Placental epithelial cell (primary cell): Measurements from ENCODE around the gene ZKSCAN3. TPM values are rescaled to one million over a fixed set of nuclear protein-coding genes. Genes with fewer than 3 reads are reported as not detected.

Experiments
- small RNA-seq: library from RNA; depleted of rRNA; stranded (forward); fragments of <200 nt; gene quantifications from one replicate; pipeline ENCODE3, GENCODE V24; 2012
- total RNA-seq: library from RNA; depleted of rRNA; stranded (reverse); fragments of >200 nt; gene quantifications from 2 replicates; pipeline ENCODE4 v1.2.3, GENCODE V29; 2012

The ZKSCAN3 gene
- 3.9 and 7.9 TPM in 2 replicates for total RNA-seq

GRCh38 chr6:28349892-28350737 lies at the start of gene ZKSCAN3:
ZKSCAN3 (plus strand) TSS chr6:28349947; CDS start chr6:28359587, 9,640 bp downstream.

GRCh38 chr6:28335564-28336283 lies 14.0 kb upstream of the ZKSCAN3 start, which contains the start of gene ZSCAN31:
ZSCAN31 (minus strand) TSS chr6:28336148; CDS start chr6:28329683, 6,465 bp downstream.

GRCh38 chr6:28399350-28400121 lies 49.8 kb downstream of the ZKSCAN3 start, which contains the start of gene ZSCAN12:
ZSCAN12 (minus strand) TSS chr6:28399747; CDS start chr6:28398405, 1,342 bp downstream.

Small RNAs within 50 kb of the gene (small RNA-seq; reads per million reads assigned to genes)
- gene AL021997.1 (not detected), gene AL021997.2 (not detected), gene RNU2-45P (not detected)

Other genes with a start within 250 kb of the ZKSCAN3 start
- 0.79 and 1.1 TPM in 2 replicates for gene ZSCAN16, start 225.3 kb upstream of the ZKSCAN3 start, total RNA-seq
- gene ZKSCAN8, start 208.1 kb upstream of the ZKSCAN3 start, total RNA-seq, result 18.1 and 18.8 TPM in 2 replicates
- 14.9 and 16.5 TPM in 2 replicates for gene ZSCAN9, start 124.7 kb upstream of the ZKSCAN3 start, total RNA-seq
- 6.2 and 8.6 TPM in 2 replicates for gene ZKSCAN4, start 97.7 kb upstream of the ZKSCAN3 start, total RNA-seq
- gene NKAPL, start 90.7 kb upstream of the ZKSCAN3 start, total RNA-seq, result 2.7 and 3.5 TPM in 2 replicates
- gene ZSCAN26, start 82.8 kb upstream of the ZKSCAN3 start, total RNA-seq, result 13.0 and 14.7 TPM in 2 replicates
- gene PGBD1, start 68.4 kb upstream of the ZKSCAN3 start, total RNA-seq, result 3.5 and 4.8 TPM in 2 replicates
- 2.0 and 2.3 TPM in 2 replicates for gene ZSCAN31, start 13.8 kb upstream of the ZKSCAN3 start, total RNA-seq
- gene ZSCAN12, start 49.8 kb downstream of the ZKSCAN3 start, total RNA-seq, result 8.4 and 9.0 TPM in 2 replicates
- gene ZSCAN23, start 93.5 kb downstream of the ZKSCAN3 start, total RNA-seq, result 8.2 and 11.0 TPM in 2 replicates
- not detected in 2 replicates for gene GPX6, start 165.8 kb downstream of the ZKSCAN3 start, total RNA-seq
- gene GPX5, start 175.9 kb downstream of the ZKSCAN3 start, total RNA-seq, result not detected in 2 replicates